ENCODE data around the gene CSNK1A1L. TPM values are rescaled to one million over a fixed set of nuclear protein-coding genes. Genes with fewer than 3 reads are reported as not detected.

Gene CSNK1A1L
- total RNA-seq = not detected in 2 replicates

GRCh38 chr13:37105251-37105714, at the start of gene CSNK1A1L:
CSNK1A1L (minus strand) TSS chr13:37105664; CDS start chr13:37105256, 408 bp downstream.
- Mint-ChIP-seq H3K36me3 (ENCODE audit: low read depth) (no peaks in the 10 kb centered on the region), H3K27me3 (peaks cover 9% of the 10 kb centered on the region), H3K4me1 (no peaks in the 10 kb centered on the region), H3K9me3 (no peaks in the 10 kb centered on the region), H3K4me3 (no peak within 1 kb of the TSS), H3K27ac (no peak within 1 kb of the TSS)
- no peak for DNase-seq
- intact Hi-C loops (cut with micrococcal nuclease) = loop anchor here (5.0 kb wide), 1 partner anchor 1427 kb away; no protein-coding TSS in a partner anchor

- Mint-ChIP-seq H3K27ac (no peak overlapping the region), H3K9me3 (no peaks in the 10 kb centered on the region), H3K4me1 (no peaks in the 10 kb centered on the region), H3K36me3 (ENCODE audit: low read depth) (no peaks in the 10 kb centered on the region), H3K4me3 (no peak overlapping the region), H3K27me3 (no peaks in the 10 kb centered on the region)
- intact Hi-C loops (cut with micrococcal nuclease) = no loop called here
- DNase-seq = no peak
Observed at GRCh38 chr13:37149380-37149779, 43.9 kb upstream of the CSNK1A1L start.

GRCh38 chr13:37148501-37148900, 43.0 kb upstream of the CSNK1A1L start:
- H3K9me3 Mint-ChIP-seq = no peaks in the 10 kb centered on the region
- H3K27me3 Mint-ChIP-seq = no peaks in the 10 kb centered on the region
- no peak overlapping the region for H3K27ac Mint-ChIP-seq
- intact Hi-C loops (cut with micrococcal nuclease) = no loop called here
- H3K4me3 Mint-ChIP-seq = no peak overlapping the region
- H3K4me1 Mint-ChIP-seq = no peaks in the 10 kb centered on the region
- no peak for DNase-seq
- H3K36me3 Mint-ChIP-seq (ENCODE audit: low read depth) = no peaks in the 10 kb centered on the region

- intact Hi-C loops (cut with micrococcal nuclease) = no loop called here
- Mint-ChIP-seq H3K27ac (no peak overlapping the region), H3K4me1 (no peaks in the 10 kb centered on the region), H3K9me3 (no peaks in the 10 kb centered on the region), H3K27me3 (no peaks in the 10 kb centered on the region), H3K4me3 (no peak overlapping the region), H3K36me3 (ENCODE audit: low read depth) (no peaks in the 10 kb centered on the region)
- DNase-seq = no peak
Observed at GRCh38 chr13:37144661-37145060, 39.2 kb upstream of the CSNK1A1L start.

- Mint-ChIP-seq H3K27me3 (no peaks in the 10 kb centered on the region), H3K27ac (no peak overlapping the region), H3K36me3 (ENCODE audit: low read depth) (no peaks in the 10 kb centered on the region), H3K4me1 (no peaks in the 10 kb centered on the region), H3K4me3 (no peak overlapping the region), H3K9me3 (no peaks in the 10 kb centered on the region)
- DNase-seq = no peak
- intact Hi-C loops (cut with micrococcal nuclease) = no loop called here
Observed at GRCh38 chr13:37143911-37144310, 38.4 kb upstream of the CSNK1A1L start.

- no peak overlapping the region for H3K4me3 Mint-ChIP-seq
- no peaks in the 10 kb centered on the region for H3K27me3 Mint-ChIP-seq
- no peak overlapping the region for H3K27ac Mint-ChIP-seq
- no peaks in the 10 kb centered on the region for H3K4me1 Mint-ChIP-seq
- H3K9me3 Mint-ChIP-seq = no peaks in the 10 kb centered on the region
- intact Hi-C loops (cut with micrococcal nuclease) = no loop called here
- no peaks in the 10 kb centered on the region for H3K36me3 Mint-ChIP-seq (ENCODE audit: low read depth)
- no peak for DNase-seq
Observed at GRCh38 chr13:37142877-37143276, 37.4 kb upstream of the CSNK1A1L start.

- H3K4me3 Mint-ChIP-seq = no peak overlapping the region
- no peaks in the 10 kb centered on the region for H3K27me3 Mint-ChIP-seq
- DNase-seq = no peak
- H3K4me1 Mint-ChIP-seq = no peaks in the 10 kb centered on the region
- intact Hi-C loops (cut with micrococcal nuclease) = no loop called here
- H3K36me3 Mint-ChIP-seq (ENCODE audit: low read depth) = no peaks in the 10 kb centered on the region
- H3K9me3 Mint-ChIP-seq = no peaks in the 10 kb centered on the region
- no peak overlapping the region for H3K27ac Mint-ChIP-seq
Observed at GRCh38 chr13:37141011-37141410, 35.5 kb upstream of the CSNK1A1L start.

- intact Hi-C loops (cut with micrococcal nuclease) = no loop called here
- H3K27me3 Mint-ChIP-seq = no peaks in the 10 kb centered on the region
- no peaks in the 10 kb centered on the region for H3K4me1 Mint-ChIP-seq
- H3K27ac Mint-ChIP-seq = no peak overlapping the region
- H3K36me3 Mint-ChIP-seq (ENCODE audit: low read depth) = no peaks in the 10 kb centered on the region
- no peak overlapping the region for H3K4me3 Mint-ChIP-seq
- H3K9me3 Mint-ChIP-seq = no peaks in the 10 kb centered on the region
- DNase-seq = no peak
Observed at GRCh38 chr13:37139356-37139755, 33.9 kb upstream of the CSNK1A1L start.

- Mint-ChIP-seq H3K27me3 (no peaks in the 10 kb centered on the region), H3K9me3 (no peaks in the 10 kb centered on the region), H3K27ac (no peak overlapping the region), H3K36me3 (ENCODE audit: low read depth) (no peaks in the 10 kb centered on the region), H3K4me3 (no peak overlapping the region), H3K4me1 (no peaks in the 10 kb centered on the region)
- DNase-seq = no peak
- intact Hi-C loops (cut with micrococcal nuclease) = no loop called here
Observed at GRCh38 chr13:37138926-37139325, 33.5 kb upstream of the CSNK1A1L start.

- no peaks in the 10 kb centered on the region for H3K36me3 Mint-ChIP-seq (ENCODE audit: low read depth)
- intact Hi-C loops (cut with micrococcal nuclease) = no loop called here
- DNase-seq = no peak
- H3K27ac Mint-ChIP-seq = no peak overlapping the region
- H3K4me1 Mint-ChIP-seq = no peaks in the 10 kb centered on the region
- H3K4me3 Mint-ChIP-seq = no peak overlapping the region
- no peaks in the 10 kb centered on the region for H3K9me3 Mint-ChIP-seq
- H3K27me3 Mint-ChIP-seq = no peaks in the 10 kb centered on the region
Observed at GRCh38 chr13:37138169-37138568, 32.7 kb upstream of the CSNK1A1L start.

GRCh38 chr13:37136633-37137032, 31.2 kb upstream of the CSNK1A1L start:
- no peaks in the 10 kb centered on the region for H3K9me3 Mint-ChIP-seq
- H3K36me3 Mint-ChIP-seq (ENCODE audit: low read depth) = no peaks in the 10 kb centered on the region
- no peak for DNase-seq
- no peaks in the 10 kb centered on the region for H3K4me1 Mint-ChIP-seq
- H3K4me3 Mint-ChIP-seq = no peak overlapping the region
- no peak overlapping the region for H3K27ac Mint-ChIP-seq
- no peaks in the 10 kb centered on the region for H3K27me3 Mint-ChIP-seq
- intact Hi-C loops (cut with micrococcal nuclease) = no loop called here

- H3K4me1 Mint-ChIP-seq = no peaks in the 10 kb centered on the region
- no peaks in the 10 kb centered on the region for H3K36me3 Mint-ChIP-seq (ENCODE audit: low read depth)
- H3K27ac Mint-ChIP-seq = no peak overlapping the region
- H3K4me3 Mint-ChIP-seq = no peak overlapping the region
- no peaks in the 10 kb centered on the region for H3K9me3 Mint-ChIP-seq
- intact Hi-C loops (cut with micrococcal nuclease) = no loop called here
- no peak for DNase-seq
- no peaks in the 10 kb centered on the region for H3K27me3 Mint-ChIP-seq
Observed at GRCh38 chr13:37136187-37136586, 30.7 kb upstream of the CSNK1A1L start.

- no peaks in the 10 kb centered on the region for H3K27me3 Mint-ChIP-seq
- no peaks in the 10 kb centered on the region for H3K4me1 Mint-ChIP-seq
- H3K4me3 Mint-ChIP-seq = no peak overlapping the region
- no peaks in the 10 kb centered on the region for H3K9me3 Mint-ChIP-seq
- H3K36me3 Mint-ChIP-seq (ENCODE audit: low read depth) = no peaks in the 10 kb centered on the region
- H3K27ac Mint-ChIP-seq = no peak overlapping the region
- intact Hi-C loops (cut with micrococcal nuclease) = no loop called here
- DNase-seq = no peak
Observed at GRCh38 chr13:37134411-37135041, 29.1 kb upstream of the CSNK1A1L start.

GRCh38 chr13:37132211-37132610, 26.7 kb upstream of the CSNK1A1L start:
- H3K4me3 Mint-ChIP-seq = no peak overlapping the region
- H3K4me1 Mint-ChIP-seq = no peaks in the 10 kb centered on the region
- H3K36me3 Mint-ChIP-seq (ENCODE audit: low read depth) = no peaks in the 10 kb centered on the region
- no peaks in the 10 kb centered on the region for H3K9me3 Mint-ChIP-seq
- intact Hi-C loops (cut with micrococcal nuclease) = no loop called here
- H3K27me3 Mint-ChIP-seq = no peaks in the 10 kb centered on the region
- DNase-seq = no peak
- no peak overlapping the region for H3K27ac Mint-ChIP-seq

GRCh38 chr13:37131092-37131491, 25.6 kb upstream of the CSNK1A1L start:
- Mint-ChIP-seq H3K36me3 (ENCODE audit: low read depth) (no peaks in the 10 kb centered on the region), H3K4me1 (no peaks in the 10 kb centered on the region), H3K4me3 (no peak overlapping the region), H3K9me3 (no peaks in the 10 kb centered on the region), H3K27ac (no peak overlapping the region), H3K27me3 (no peaks in the 10 kb centered on the region)
- intact Hi-C loops (cut with micrococcal nuclease) = no loop called here
- no peak for DNase-seq

Data from activated CD4-positive, alpha-beta T cell treated with anti-CD3 and anti-CD28 coated beads, Interleukin-2, amount 10 ng/mL, durations not matched to agents 24 days and 14 days (primary cell).